IMR-90 (cell line): ENCODE measurements around the gene IFIT2. TPM values are rescaled to one million over a fixed set of nuclear protein-coding genes. Genes with fewer than 3 reads are reported as not detected.

Source experiments
- ATAC-seq: fragments of 200-7000 bp; cut with Tn5 transposase; 2 replicates; pipeline ENCODE4 v1.9.1; 2020; ENCODE audit warnings: low read depth, mild to moderate bottlenecking, moderate library complexity
- BruUV-seq: library from RNA; stranded (reverse); fragments of 400-500 nt; replicated peaks from 2 replicates; lab custom pipeline; 2021; lab: Mats Ljungman, UMichigan
- CTCF ChIA-PET: fragments of 300-600 bp; formaldehyde crosslinking; extraction: SDS; loops from one replicate; lab custom pipeline; 2021; ENCODE audit warnings: antibody characterized with exemption; lab: Yijun Ruan, JAX
- POLR2A ChIA-PET: fragments of 300-600 bp; sonication (Branson Sonifier 250); formaldehyde crosslinking; loops from one replicate; lab custom pipeline; 2022; ENCODE audit warnings: antibody characterized with exemption; ENCODE audit not compliant: unreplicated experiment; lab: Charles Lee
- DNase-seq: peaks from one replicate; pipeline ENCODE4 v3.0.0; 2013
- H2AFZ ChIP-seq: replicated peaks from 2 replicates; pipeline ENCODE3; 2013; ENCODE audit warnings: low read length, mild to moderate bottlenecking; ENCODE audit not compliant: poor library complexity
- H2AK5ac ChIP-seq: 2 replicates; pipeline ENCODE4 v1.6.1; 2013; ENCODE audit warnings: low read depth, low read length, inconsistent platforms
- H2AK9ac ChIP-seq: replicated peaks from 2 replicates; pipeline ENCODE3; 2013; ENCODE audit warnings: mild to moderate bottlenecking, low read depth, low read length, moderate library complexity; ENCODE audit not compliant: poor library complexity
- H2BK120ac ChIP-seq: 2 replicates; pipeline ENCODE4 v1.6.1; 2013; ENCODE audit warnings: low read depth, low read length, inconsistent platforms
- H2BK15ac ChIP-seq: 3 replicates; pipeline ENCODE4 v1.6.1; 2013; ENCODE audit warnings: low read depth, low read length, inconsistent platforms
- H2BK20ac ChIP-seq: 2 replicates; pipeline ENCODE4 v1.6.1; 2013; ENCODE audit warnings: low read depth, mild to moderate bottlenecking, inconsistent platforms, low read length, moderate library complexity
- H2BK5ac ChIP-seq: 2 replicates; pipeline ENCODE4 v1.6.1; 2013; ENCODE audit warnings: mild to moderate bottlenecking, low read depth, low read length, inconsistent platforms; ENCODE audit not compliant: poor library complexity, severe bottlenecking
- H3K14ac ChIP-seq: replicated peaks from 2 replicates; pipeline ENCODE4 v1.6.1; 2013; ENCODE audit warnings: low read depth, low read length, inconsistent platforms
- H3K18ac ChIP-seq: 2 replicates; pipeline ENCODE4 v1.6.1; 2013; ENCODE audit warnings: low read depth, low read length, control low read depth
- H3K23ac ChIP-seq: 2 replicates; pipeline ENCODE4 v1.6.1; 2013; ENCODE audit warnings: low read depth, low read length, inconsistent platforms
- H3K27ac ChIP-seq: 2 replicates; pipeline ENCODE4 v1.5.1; 2013; ENCODE audit warnings: mild to moderate bottlenecking, control low read depth, low read length; ENCODE audit not compliant: insufficient read depth
- H3K27me3 ChIP-seq: 2 replicates; pipeline ENCODE4 v1.6.1; 2013; ENCODE audit warnings: low read length; ENCODE audit not compliant: control insufficient read depth, insufficient read depth
- H3K36me3 ChIP-seq: 2 replicates; pipeline ENCODE4 v1.6.1; 2013; ENCODE audit warnings: low read length, mixed read lengths; ENCODE audit not compliant: control insufficient read depth, insufficient read depth
- H3K4ac ChIP-seq: 2 replicates; pipeline ENCODE4 v1.6.1; 2013; ENCODE audit warnings: low read depth, low read length, inconsistent platforms
- H3K4me1 ChIP-seq: 2 replicates; pipeline ENCODE4 v1.6.1; 2013; ENCODE audit warnings: low read length, mixed read lengths; ENCODE audit not compliant: control insufficient read depth, insufficient read depth
- H3K4me2 ChIP-seq: 2 replicates; pipeline ENCODE4 v1.6.1; 2013; ENCODE audit warnings: low read depth, mild to moderate bottlenecking, control low read depth, low read length, moderate library complexity
- H3K4me3 ChIP-seq: 2 replicates; pipeline ENCODE4 v1.5.1; 2013; ENCODE audit warnings: low read depth, mild to moderate bottlenecking, control low read depth, low read length, moderate library complexity; ENCODE audit not compliant: insufficient read depth
- H3K56ac ChIP-seq: 2 replicates; pipeline ENCODE4 v1.6.1; 2013; ENCODE audit warnings: low read length, inconsistent platforms; ENCODE audit not compliant: insufficient read depth; ENCODE audit errors: extremely low read depth
- H3K79me1 ChIP-seq, 2 experiments: 2 replicates each; pipeline ENCODE4 v1.6.1; 2013; ENCODE audit warnings: low read length in 2 of 2, inconsistent platforms in 1 of 2, low read depth in 1 of 2
- H3K9ac ChIP-seq: 2 replicates; pipeline ENCODE4 v1.6.1; 2013; ENCODE audit warnings: low read depth, low read length, control low read depth
- H3K9me1 ChIP-seq: 2 replicates; pipeline ENCODE4 v1.6.1; 2013; ENCODE audit warnings: low read length, inconsistent platforms; ENCODE audit not compliant: insufficient read depth
- H3K9me3 ChIP-seq: 2 replicates; pipeline ENCODE4 v1.6.1; 2013; ENCODE audit warnings: low read length; ENCODE audit not compliant: control insufficient read depth, insufficient read depth
- H4K20me1 ChIP-seq: 2 replicates; pipeline ENCODE4 v1.6.1; 2013; ENCODE audit warnings: low read length, inconsistent platforms; ENCODE audit not compliant: insufficient read depth
- H4K5ac ChIP-seq: 2 replicates; pipeline ENCODE4 v1.6.1; 2013; ENCODE audit warnings: mild to moderate bottlenecking, low read depth, low read length, control low read depth
- H4K8ac ChIP-seq, 2 experiments: 2 replicates each; pipeline ENCODE4 v1.6.1; 2013; ENCODE audit warnings: low read depth in 2 of 2, low read length in 2 of 2, control low read depth in 1 of 2, inconsistent platforms in 1 of 2
- H4K91ac ChIP-seq: 2 replicates; pipeline ENCODE4 v1.6.1; 2013; ENCODE audit warnings: low read depth, low read length, inconsistent platforms; ENCODE audit not compliant: insufficient read depth
- CHD1 ChIP-seq: IDR thresholded peaks from 2 replicates; pipeline ENCODE4 v1.6.1; 2012; ENCODE audit warnings: low read depth, low read length, improper control_type of control experiment
- FOS ChIP-seq: fragments of 150-350 bp; IDR thresholded peaks from 2 replicates; pipeline ENCODE4 v1.6.1; 2016; ENCODE audit warnings: low read depth, low read length
- MAFK ChIP-seq: IDR thresholded peaks from 2 replicates; pipeline ENCODE4 v1.6.1; 2012; ENCODE audit warnings: low read depth, low read length, improper control_type of control experiment
- NFE2L2 ChIP-seq: fragments of 150-350 bp; IDR thresholded peaks from 2 replicates; pipeline ENCODE4 v1.6.1; 2016; ENCODE audit warnings: low read depth, mild to moderate bottlenecking, low read length
- WGBS, 2 experiments: methylation state at CpG; one replicate each; pipeline versions ENCODE4 v1.1.5 to v1.1.7; 2013; ENCODE audit warnings: missing lambda C conversion rate in 2 of 2; ENCODE audit not compliant: insufficient read length in 1 of 2; ENCODE audit errors: extremely low coverage in 2 of 2; 5-methylcytosine and 5-hydroxymethylcytosine counted together
- dilution Hi-C: fragments of 300-500 bp; cut with HindIII; formaldehyde crosslinking; loops from one replicate; pipeline ENCODE4 v1.14.3; 2018; ENCODE audit warnings: low sequenced_read_pairs; ENCODE audit not compliant: unreplicated experiment
- in situ Hi-C: fragments of 300-500 bp; cut with MboI; formaldehyde crosslinking; loops from 3 replicates; pipeline ENCODE4 v1.14.3; 2019; ENCODE audit warnings: low sequenced_read_pairs, inconsistent platforms, mixed read lengths
- intact Hi-C: fragments of 100-400 bp; cut with micrococcal nuclease; formaldehyde crosslinking; loops from 2 replicates; pipeline ENCODE4 v1.10.0; 2022
- polyA plus RNA-seq, 3 experiments: library from polyadenylated mRNA; depleted of rRNA; stranded (reverse); fragments of >200 nt; gene quantifications; 2 replicates each; pipeline ENCODE4 v1.2.3, GENCODE V29; 2012; ENCODE audit warnings: low replicate concordance in 1 of 3
- total RNA-seq: library from RNA; depleted of rRNA; stranded (reverse); fragments of >200 nt; gene quantifications from 2 replicates; pipeline ENCODE4 v1.2.3, GENCODE V29; 2012

Gene IFIT2
- total and polyA plus RNA-seq, 2 of the 4 experiments (the other 2 are of a cell fraction), result 1.1 to 2.2 TPM

- no peak for ATAC-seq
- dilution Hi-C loops (no loop called here), intact Hi-C loops (no loop called here), in situ Hi-C loops (no loop called here)
- no peak for DNase-seq
- TF ChIP-seq CHD1 (no peak), NFE2L2 (no peak), MAFK (no peak), FOS (no peak)
- Histone ChIP-seq H3K9me1 (peaks cover 6% of the 10 kb centered on the region; the same call in 1 of the 2 replicates), H3K4ac (no peak overlapping the region), H2BK15ac (no peak overlapping the region), H3K4me2 (no peak overlapping the region), H2BK5ac (no peak overlapping the region), H3K9ac (no peak overlapping the region), H3K27me3 (no peaks in the 10 kb centered on the region), H2AK9ac (no peak overlapping the region), H2AK5ac (no peak overlapping the region), H4K5ac (no peak overlapping the region), H3K4me1 (peaks cover 17% of the 10 kb centered on the region), H3K14ac (no peak overlapping the region), H4K91ac (no peak overlapping the region), H3K27ac (no peak overlapping the region), H3K56ac (no peak overlapping the region), H3K23ac (no peak overlapping the region), H2BK20ac (no peak overlapping the region), H3K18ac (no peak overlapping the region), H3K36me3 (peaks cover 6% of the 10 kb centered on the region), H4K8ac (no peak overlapping the region), H3K79me1 (peaks cover 9 to 25% of the 10 kb centered on the region in 2 experiments), H2AFZ (no peak overlapping the region), H4K20me1 (no peaks in the 10 kb centered on the region), H3K4me3 (no peak overlapping the region), H3K9me3 (no peaks in the 10 kb centered on the region), H2BK120ac (no peak overlapping the region)
- no CpG with 5 or more reads among the region's 3 CpGs for WGBS, 2 experiments
- POLR2A ChIA-PET, result no interaction called here
- BruUV-seq, result no TSS peak
- CTCF ChIA-PET, result interaction anchor here (0.9 kb wide), 1 partner anchor 17 kb away, joined by 4 read pairs; no protein-coding TSS in a partner anchor
Measured at GRCh38 chr10:89335226-89335625, 33.4 kb downstream of the IFIT2 start.
